Glutamatergic neuron (in vitro differentiated cells): ENCODE data around the gene UST. TPM values are rescaled to one million over a fixed set of nuclear protein-coding genes. Genes with fewer than 3 reads are reported as not detected.

Experiments used
- DNase-seq: peaks from one replicate; pipeline ENCODE4 v3.0.0; 2022
- H3K27ac Mint-ChIP-seq: one replicate; pipeline ENCODE4 v1.8.0; 2020; ENCODE audit warnings: mild to moderate bottlenecking, mixed read lengths, inconsistent platforms; ENCODE audit not compliant: unreplicated experiment
- H3K27me3 Mint-ChIP-seq: one replicate; pipeline ENCODE4 v1.8.0; 2020; ENCODE audit warnings: mild to moderate bottlenecking, moderate library complexity, mixed read lengths, inconsistent platforms; ENCODE audit not compliant: unreplicated experiment
- H3K36me3 Mint-ChIP-seq: one replicate; pipeline ENCODE4 v1.8.0; 2020; ENCODE audit warnings: mild to moderate bottlenecking, mixed read lengths, inconsistent platforms; ENCODE audit not compliant: unreplicated experiment
- H3K4me1 Mint-ChIP-seq: one replicate; pipeline ENCODE4 v1.8.0; 2020; ENCODE audit warnings: mild to moderate bottlenecking, low read depth, mixed read lengths, inconsistent platforms; ENCODE audit not compliant: unreplicated experiment
- H3K4me3 Mint-ChIP-seq: one replicate; pipeline ENCODE4 v1.8.0; 2020; ENCODE audit warnings: mild to moderate bottlenecking, mixed read lengths, inconsistent platforms; ENCODE audit not compliant: unreplicated experiment
- H3K9me3 Mint-ChIP-seq: one replicate; pipeline ENCODE4 v1.8.0; 2020; ENCODE audit warnings: mild to moderate bottlenecking, moderate library complexity, mixed read lengths, inconsistent platforms; ENCODE audit not compliant: unreplicated experiment
- total RNA-seq: library from RNA; stranded (reverse); fragmentation: NEBNext Ultra II Directional; extraction: Animal tissue kit (Norgen Biotek cat#: 25700); gene quantifications from one replicate; pipeline ENCODE4 v1.2.1, GENCODE V29; 2021; ENCODE audit not compliant: unreplicated experiment
- TF ChIP-seq, protein P1 (sequence below): fragments of 200-600 bp; sonication (generic); IDR thresholded peaks from one replicate; pipeline ENCODE4 v1.5.0; 2021; ENCODE audit not compliant: partially characterized antibody, unreplicated experiment

Gene UST
- total RNA-seq, 1 donor from 2014 or later = 11.2 TPM

DNA sequence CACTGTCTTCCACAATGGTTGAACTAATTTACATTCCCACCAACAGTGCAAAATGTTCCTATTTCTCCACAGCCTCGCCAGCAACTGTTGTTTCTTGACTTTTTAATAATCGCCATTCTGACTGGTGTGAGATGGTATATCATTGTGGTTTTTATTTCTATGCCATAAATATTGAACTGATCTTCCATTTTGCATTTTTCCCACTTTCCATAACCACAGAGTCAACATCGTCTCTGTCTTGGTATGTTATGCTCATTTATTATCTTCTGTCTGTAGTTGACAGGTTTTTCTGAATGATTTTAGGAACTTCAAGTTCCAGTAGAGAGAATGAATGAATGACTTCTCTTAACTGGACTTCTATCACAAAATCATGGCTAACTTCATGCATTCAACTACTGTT is 259.8 kb downstream of the UST start:
- Mint-ChIP-seq H3K27me3 (no peaks in the 10 kb centered on the region), H3K4me1 (peaks cover 7% of the 10 kb centered on the region), H3K4me3 (no peak overlapping the region), H3K27ac (no peak overlapping the region), H3K36me3 (peaks cover 10% of the 10 kb centered on the region), H3K9me3 (no peaks in the 10 kb centered on the region)
- no peak for DNase-seq
- TF ChIP-seq, protein P1, sequence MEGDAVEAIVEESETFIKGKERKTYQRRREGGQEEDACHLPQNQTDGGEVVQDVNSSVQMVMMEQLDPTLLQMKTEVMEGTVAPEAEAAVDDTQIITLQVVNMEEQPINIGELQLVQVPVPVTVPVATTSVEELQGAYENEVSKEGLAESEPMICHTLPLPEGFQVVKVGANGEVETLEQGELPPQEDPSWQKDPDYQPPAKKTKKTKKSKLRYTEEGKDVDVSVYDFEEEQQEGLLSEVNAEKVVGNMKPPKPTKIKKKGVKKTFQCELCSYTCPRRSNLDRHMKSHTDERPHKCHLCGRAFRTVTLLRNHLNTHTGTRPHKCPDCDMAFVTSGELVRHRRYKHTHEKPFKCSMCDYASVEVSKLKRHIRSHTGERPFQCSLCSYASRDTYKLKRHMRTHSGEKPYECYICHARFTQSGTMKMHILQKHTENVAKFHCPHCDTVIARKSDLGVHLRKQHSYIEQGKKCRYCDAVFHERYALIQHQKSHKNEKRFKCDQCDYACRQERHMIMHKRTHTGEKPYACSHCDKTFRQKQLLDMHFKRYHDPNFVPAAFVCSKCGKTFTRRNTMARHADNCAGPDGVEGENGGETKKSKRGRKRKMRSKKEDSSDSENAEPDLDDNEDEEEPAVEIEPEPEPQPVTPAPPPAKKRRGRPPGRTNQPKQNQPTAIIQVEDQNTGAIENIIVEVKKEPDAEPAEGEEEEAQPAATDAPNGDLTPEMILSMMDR = no peak

DNA sequence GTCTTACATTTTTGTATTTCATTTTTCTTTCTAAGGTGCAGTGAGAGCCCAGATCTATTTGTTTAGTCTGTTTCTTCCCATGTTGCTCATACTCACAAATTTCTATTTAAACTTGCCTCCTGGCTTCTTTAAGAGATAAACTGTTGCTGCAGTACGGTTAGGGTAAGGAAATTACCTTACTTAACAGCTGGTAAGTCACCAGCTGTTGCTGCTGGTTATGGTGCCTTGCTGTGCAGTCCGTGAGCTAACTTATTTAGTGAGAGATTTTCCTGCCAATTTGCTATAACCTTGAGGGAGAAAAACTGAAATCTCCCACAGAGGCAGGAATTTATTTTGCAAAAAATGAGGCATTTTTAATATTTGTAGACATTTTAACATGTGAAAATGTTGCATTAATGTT is 261.0 kb downstream of the UST start:
- DNase-seq = no peak
- Mint-ChIP-seq H3K4me3 (no peak overlapping the region), H3K4me1 (peaks cover 14% of the 10 kb centered on the region), H3K9me3 (no peaks in the 10 kb centered on the region), H3K36me3 (peaks cover 10% of the 10 kb centered on the region), H3K27ac (no peak overlapping the region), H3K27me3 (no peaks in the 10 kb centered on the region)
- TF ChIP-seq, protein P1 = no peak

DNA sequence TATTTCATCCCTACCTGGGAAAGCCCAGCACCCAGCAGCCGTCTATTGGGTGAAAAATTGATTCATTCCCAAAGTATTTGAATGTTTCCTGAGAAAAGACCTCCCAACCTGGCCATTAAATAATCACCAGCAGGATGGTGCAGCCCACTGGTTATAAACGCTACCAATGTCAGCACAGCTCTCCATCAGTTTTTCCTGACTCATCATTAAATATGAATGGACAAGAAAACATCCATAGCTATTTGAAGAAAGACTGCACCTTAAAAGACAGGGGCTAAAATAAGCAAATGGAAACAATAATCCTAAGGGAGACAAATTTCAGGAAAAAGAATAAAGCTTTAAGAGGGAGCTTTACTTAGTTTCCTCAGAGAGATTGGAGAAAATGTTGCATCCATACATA is 261.9 kb downstream of the UST start:
- Mint-ChIP-seq H3K4me1 (peaks cover 16% of the 10 kb centered on the region), H3K36me3 (peaks cover 10% of the 10 kb centered on the region), H3K27me3 (no peaks in the 10 kb centered on the region), H3K4me3 (no peak overlapping the region), H3K9me3 (no peaks in the 10 kb centered on the region), H3K27ac (no peak overlapping the region)
- TF ChIP-seq, protein P1 = no peak
- DNase-seq = no peak

DNA sequence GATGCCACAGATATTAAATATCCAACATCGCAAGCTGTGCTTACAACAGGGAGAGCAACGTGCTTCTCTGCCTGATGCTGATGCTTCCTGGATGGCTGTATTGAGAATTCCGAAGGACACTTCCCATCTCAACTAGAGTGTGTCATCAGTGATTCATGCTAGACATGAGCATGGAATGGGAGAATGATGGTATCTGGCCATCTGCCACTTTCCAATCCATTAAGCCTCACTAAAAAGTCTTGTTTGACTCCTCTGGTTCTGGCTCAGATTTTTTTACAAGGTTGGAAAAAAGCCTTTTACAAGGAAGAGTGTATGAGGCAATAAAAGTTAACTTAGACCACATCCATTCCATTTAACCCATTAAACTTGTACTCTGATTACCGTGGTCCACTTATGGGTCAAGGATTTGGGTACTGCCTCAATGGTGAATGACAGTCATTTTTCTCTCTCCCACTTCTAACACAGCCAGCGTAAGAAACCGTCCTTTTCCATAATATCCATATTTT is 265.3 kb downstream of the UST start:
- Mint-ChIP-seq H3K36me3 (no peaks in the 10 kb centered on the region), H3K9me3 (no peaks in the 10 kb centered on the region), H3K27me3 (no peaks in the 10 kb centered on the region), H3K4me1 (peaks cover 33% of the 10 kb centered on the region), H3K4me3 (no peak overlapping the region), H3K27ac (peak overlapping the region; percentile 31)
- TF ChIP-seq, protein P1 = no peak
- DNase-seq = no peak

DNA sequence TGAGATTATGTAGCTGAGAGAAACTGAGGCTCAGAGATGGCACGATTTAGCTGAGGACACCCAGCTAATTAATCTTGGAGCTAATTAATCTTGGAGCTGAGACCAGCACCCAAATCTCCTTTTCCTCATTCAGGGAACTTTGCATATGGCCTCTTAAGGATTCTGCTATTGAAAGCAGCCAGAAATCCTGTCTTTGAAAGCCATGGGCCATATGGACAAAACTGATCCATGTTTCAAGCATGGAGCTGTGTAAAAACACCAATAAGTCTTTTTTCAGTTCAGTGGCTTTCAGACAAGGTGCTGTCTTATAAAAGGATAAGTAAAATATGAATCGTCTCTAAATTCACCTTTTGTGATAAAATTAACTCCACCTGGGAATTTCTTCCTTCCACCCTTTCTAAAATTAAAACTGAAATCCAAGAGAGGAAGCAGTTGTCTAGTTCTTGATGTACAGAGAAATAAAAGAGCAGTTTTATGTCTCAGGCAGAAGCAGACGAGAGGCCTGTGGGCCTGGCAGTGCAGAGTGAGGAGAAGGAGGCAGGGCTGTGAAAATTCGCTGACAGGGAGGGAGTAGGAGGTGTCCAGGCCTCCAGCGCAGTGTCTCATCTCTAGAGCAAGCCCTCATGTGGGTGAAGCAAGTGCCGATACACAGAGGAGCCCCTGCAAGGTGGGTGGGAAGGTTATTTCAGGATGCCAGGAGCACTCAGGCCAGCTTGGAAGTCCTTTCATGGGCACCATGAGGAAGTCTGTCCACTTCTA is 266.9 kb downstream of the UST start:
- H3K27me3 Mint-ChIP-seq = no peaks in the 10 kb centered on the region
- no peaks in the 10 kb centered on the region for H3K36me3 Mint-ChIP-seq
- TF ChIP-seq, protein P1 = no peak
- H3K27ac Mint-ChIP-seq = no peak overlapping the region
- H3K4me1 Mint-ChIP-seq = peaks cover 34% of the 10 kb centered on the region
- H3K4me3 Mint-ChIP-seq = no peak overlapping the region
- no peaks in the 10 kb centered on the region for H3K9me3 Mint-ChIP-seq
- no peak for DNase-seq
